Endothelial cell of umbilical vein (primary cell): ENCODE data around the gene CRTC1. TPM values are rescaled to one million over a fixed set of nuclear protein-coding genes. Genes with fewer than 3 reads are reported as not detected.

Source experiments
- BruUV-seq: library from RNA; stranded (reverse); fragments of 400-500 nt; replicated peaks from 2 replicates; lab custom pipeline; 2021; lab: Mats Ljungman, UMichigan
- CTCF ChIA-PET: fragments of 300-600, 350-600 bp; sonication (Branson Sonifier 250); formaldehyde crosslinking; loops from one replicate; lab custom pipeline; 2021; ENCODE audit warnings: antibody characterized with exemption, inconsistent platforms; lab: Charles Lee
- POLR2A ChIA-PET: fragments of 300-600, 350-600 bp; sonication (Branson Sonifier 250); formaldehyde crosslinking; loops from one replicate; lab custom pipeline; 2021; ENCODE audit warnings: antibody characterized with exemption, inconsistent platforms; lab: Charles Lee
- DNase-seq: peaks from one replicate; pipeline ENCODE4 v3.0.0-alpha.2; 2011; ENCODE audit warnings: low read depth, low spot score
- FAIRE-seq: peaks from 2 replicates; lab custom pipeline; 2011; peaks lifted over from hg19 to GRCh38; lab: Jason Lieb, UNC
- H2AFZ ChIP-seq: 2 replicates; pipeline ENCODE4 v1.6.0; 2012; ENCODE audit warnings: low read depth, low read length, control low read depth, inconsistent platforms
- H3K27ac ChIP-seq: 2 replicates; pipeline ENCODE4 v1.5.1; 2011; ENCODE audit warnings: low read depth, mild to moderate bottlenecking, control low read depth, low read length, moderate library complexity; ENCODE audit not compliant: insufficient read depth
- H3K27me3 ChIP-seq, 2 experiments: 2 replicates each; pipeline versions ENCODE4 v1.6.0 to v1.6.1; 2011; ENCODE audit warnings: low read length in 2 of 2, mixed read lengths in 1 of 2; ENCODE audit not compliant: control insufficient read depth in 2 of 2, insufficient read depth in 2 of 2
- H3K36me3 ChIP-seq, 2 experiments: 2 replicates in 1 of 2; 3 replicates in 1 of 2; pipeline ENCODE4 v1.5.1; 2011; ENCODE audit warnings: low read length in 2 of 2, mild to moderate bottlenecking in 1 of 2, moderate library complexity in 1 of 2; ENCODE audit not compliant: control insufficient read depth in 2 of 2, insufficient read depth in 2 of 2; ENCODE audit errors: extremely low read depth in 1 of 2
- H3K4me1 ChIP-seq: 3 replicates; pipeline ENCODE4 v1.5.1; 2011; ENCODE audit warnings: mild to moderate bottlenecking, low read length; ENCODE audit not compliant: control insufficient read depth, insufficient read depth; ENCODE audit errors: extremely low read depth
- H3K4me2 ChIP-seq: 2 replicates; pipeline ENCODE4 v1.6.1; 2011; ENCODE audit warnings: low read length, control low read depth, mixed read lengths; ENCODE audit not compliant: insufficient read depth
- H3K4me3 ChIP-seq, 3 experiments: fragments of 200-600 bp in 1 of 3; sonication (generic), shearing (Covaris generic) in 1 of 3; replicated peaks in 1 of 3; 2 replicates each; pipeline ENCODE4 v1.5.1; 2011 to 2016; ENCODE audit warnings: control low read depth in 3 of 3, low read length in 3 of 3, mild to moderate bottlenecking in 2 of 3, inconsistent platforms in 1 of 3, low read depth in 1 of 3, moderate library complexity in 1 of 3; ENCODE audit not compliant: insufficient read depth in 1 of 3
- H3K79me2 ChIP-seq: 2 replicates; pipeline ENCODE4 v1.6.0; 2012; ENCODE audit warnings: low read length, inconsistent platforms; ENCODE audit not compliant: control insufficient read depth, insufficient read depth
- H3K9ac ChIP-seq: replicated peaks from 2 replicates; pipeline ENCODE3; 2011; ENCODE audit warnings: low read length, control low read depth; ENCODE audit not compliant: insufficient read depth; ENCODE audit errors: extremely low read depth
- H3K9me1 ChIP-seq: replicated peaks from 3 replicates; pipeline ENCODE4 v1.6.0; 2011; ENCODE audit warnings: mild to moderate bottlenecking, low read length; ENCODE audit not compliant: control insufficient read depth, insufficient read depth; ENCODE audit errors: extremely low read depth
- H3K9me3 ChIP-seq: replicated peaks from 2 replicates; pipeline ENCODE4 v1.5.1; 2012; ENCODE audit warnings: low read length, inconsistent platforms; ENCODE audit not compliant: control insufficient read depth, insufficient read depth
- H4K20me1 ChIP-seq: replicated peaks from 2 replicates; pipeline ENCODE3; 2011; ENCODE audit warnings: mild to moderate bottlenecking, low read length; ENCODE audit not compliant: control insufficient read depth, insufficient read depth; ENCODE audit errors: extremely low read depth
- CTCF ChIP-seq, 2 donors: IDR thresholded peaks; 1 replicate in 1 of 2; 2 replicates in 1 of 2; pipeline ENCODE4 v1.5.1; 2011; ENCODE audit warnings: low read length in 2 of 2, mild to moderate bottlenecking in 2 of 2, moderate library complexity in 2 of 2, control low read depth in 1 of 2, inconsistent platforms in 1 of 2, low read depth in 1 of 2; ENCODE audit not compliant: insufficient read depth in 1 of 2; ENCODE audit errors: extremely low read depth in 1 of 2
- EZH2 ChIP-seq: IDR thresholded peaks from 2 replicates; pipeline ENCODE4 v1.6.1; 2012; ENCODE audit warnings: borderline replicate concordance, low read depth, mild to moderate bottlenecking, moderate library complexity, low read length, inconsistent platforms; ENCODE audit not compliant: severe bottlenecking
- FOS ChIP-seq: IDR thresholded peaks from 2 replicates; pipeline ENCODE4 v1.6.1; 2011; ENCODE audit warnings: mild to moderate bottlenecking, low read length, moderate library complexity, borderline replicate concordance; ENCODE audit not compliant: insufficient read depth
- GATA2 ChIP-seq: IDR thresholded peaks from 2 replicates; pipeline ENCODE4 v1.7.0; 2011; ENCODE audit warnings: low read depth, mild to moderate bottlenecking, moderate library complexity, mixed read lengths, low read length; ENCODE audit not compliant: insufficient read length, insufficient read depth
- JUN ChIP-seq: IDR thresholded peaks from 2 replicates; pipeline ENCODE4 v1.6.1; 2011; ENCODE audit warnings: borderline replicate concordance, low read depth; ENCODE audit not compliant: insufficient read length, insufficient read depth
- MAX ChIP-seq: IDR thresholded peaks from 2 replicates; pipeline ENCODE4 v1.6.1; 2011; ENCODE audit not compliant: insufficient read depth, insufficient read length
- MYC ChIP-seq: IDR thresholded peaks from one replicate; pipeline ENCODE4 v1.6.1; 2011; ENCODE audit warnings: mild to moderate bottlenecking, low read depth, low read length
- POLR2A ChIP-seq: IDR thresholded peaks from 2 replicates; pipeline ENCODE4 v1.6.1; 2012; ENCODE audit warnings: low read depth, mild to moderate bottlenecking, control low read depth, low read length
- POLR2AphosphoS5 ChIP-seq: IDR thresholded peaks from 2 replicates; pipeline ENCODE4 v1.6.1; 2012; ENCODE audit warnings: low read depth, mild to moderate bottlenecking, control low read depth, low read length, moderate library complexity; ENCODE audit not compliant: insufficient read depth
- dilution Hi-C: fragments of 300-500 bp; cut with MboI; formaldehyde crosslinking; loops from one replicate; pipeline ENCODE4 v1.15.0; 2019; ENCODE audit warnings: low sequenced_read_pairs; ENCODE audit not compliant: extremely low pct_ligation_motif_present
- intact Hi-C: fragments of 100-400 bp; cut with micrococcal nuclease; formaldehyde crosslinking; loops from one replicate; pipeline ENCODE4 v1.10.0; 2022
- polyA plus RNA-seq, 4 experiments: library from polyadenylated mRNA; depleted of rRNA in 3 of 4; stranded (reverse) in 3 of 4; unstranded in 1 of 4; fragments of >200 nt; gene quantifications; 2 replicates each; pipeline versions ENCODE4 v1.2.1 to v1.2.3, GENCODE V29; 2011 to 2012; ENCODE audit warnings: missing spikeins in 1 of 4
- total RNA-seq: library from RNA; stranded (reverse); gene quantifications from 2 replicates; pipeline ENCODE4 v1.2.3, GENCODE V29; 2021

The CRTC1 gene
- total and polyA plus RNA-seq, 2 donors (not counting 3 experiments of a cell fraction or from before 2014, with no cell fraction given): 4.2 to 11.4 TPM

GRCh38 chr19:18785179-18786124 lies 102.0 kb downstream of the CRTC1 start:
- H3K36me3 ChIP-seq: no peaks in the 10 kb centered on the region
- no peaks in the 10 kb centered on the region for H3K4me1 ChIP-seq
- H3K9ac ChIP-seq: no peak overlapping the region
- H3K4me2 ChIP-seq: peak overlapping the region; percentile 18
- BruUV-seq: no TSS peak
- no peaks in the 10 kb centered on the region for H3K9me3 ChIP-seq
- H3K4me3 ChIP-seq: no peak overlapping the region
- H4K20me1 ChIP-seq: no peaks in the 10 kb centered on the region
- ChIA-PET POLR2A (interaction anchor here (0.5 kb wide), 1 partner anchor 132 kb away, joined by 12 read pairs; no protein-coding TSS in a partner anchor), CTCF (no interaction called here)
- H3K27me3 ChIP-seq: peaks cover 35 to 36% of the 10 kb centered on the region in 2 experiments
- TF ChIP-seq MYC (no peak), MAX (no peak), EZH2 (no peak), CTCF (IDR thresholded peaks at IDR 0.05; ENCODE audit: extremely low read depth in 1 of 2, insufficient read depth in 1 of 2, low read depth in 1 of 2, low read length in 2 of 2) (no peak), FOS (no peak), POLR2A (no peak), POLR2AphosphoS5 (no peak), GATA2 (no peak), JUN (no peak)
- no peaks in the 10 kb centered on the region for H3K9me1 ChIP-seq
- no peaks in the 10 kb centered on the region for H3K79me2 ChIP-seq
- FAIRE-seq: peak; percentile 58
- dilution Hi-C loops (no loop called here), intact Hi-C loops (loop anchor here (5.0 kb wide), 1 partner anchor 62 kb away; no protein-coding TSS in a partner anchor)
- peak overlapping the region; percentile 31 for H2AFZ ChIP-seq
- H3K27ac ChIP-seq: no peak overlapping the region
- DNase-seq: peak; percentile 34
